GM12891 (cell line): Measurements from ENCODE around the gene PTPRG.

Source experiments
- POLR2A ChIP-seq: IDR thresholded peaks from 2 replicates; pipeline ENCODE4 v1.6.1; 2011; ENCODE audit warnings: low read depth, low read length, control low read depth
- POLR2AphosphoS5 ChIP-seq: IDR thresholded peaks from 2 replicates; pipeline ENCODE4 v1.6.1; 2011; ENCODE audit warnings: low read depth, low read length, control low read depth
- TAF1 ChIP-seq: IDR thresholded peaks from 2 replicates; pipeline ENCODE4 v1.6.1; 2011; ENCODE audit warnings: low read depth, low read length, control low read depth

- TF ChIP-seq TAF1 (no peak), POLR2A (no peak), POLR2AphosphoS5 (no peak)
Observed at GRCh38 chr3:61538486-61538885, 22.9 kb upstream of the PTPRG start.
